ENCODE measurements around the gene FKBP6. TPM values are rescaled to one million over a fixed set of nuclear protein-coding genes. Genes with fewer than 3 reads are reported as not detected.

The FKBP6 gene
- total RNA-seq, 1 experiment from 2014 or later = 0.11 TPM

- Mint-ChIP-seq H3K9me3 (no peaks in the 10 kb centered on the region), H3K27me3 (ENCODE audit: low read depth) (no peaks in the 10 kb centered on the region; the same call in 1 of the 2 replicates), H3K27ac (peak overlapping the region; percentile 77; the same call in 1 of the 2 replicates), H3K4me3 (no peak overlapping the region), H3K4me1 (peaks cover 31% of the 10 kb centered on the region), H3K36me3 (no peaks in the 10 kb centered on the region)
- POLR2A ChIA-PET = interaction anchor here (0.6 to 1.0 kb wide), 5 partner anchors 9 to 175 kb away, joined by 3 to 8 read pairs (median 4); no protein-coding TSS in a partner anchor
- peak; percentile 80 for ATAC-seq
- TF ChIP-seq ZNF219 (CRISPR knock-in tag; IDR thresholded peaks at IDR 0.05; ENCODE audit: borderline replicate concordance) (no peak), ZNF423 (CRISPR knock-in tag; IDR thresholded peaks at IDR 0.05) (peak; percentile 61)
- CTCF ChIA-PET = interaction anchor here (0.6 to 3.4 kb wide), 6 partner anchors 9 to 83 kb away, joined by 3 to 26 read pairs (median 4); no protein-coding TSS in a partner anchor
- no peak for DNase-seq (ENCODE audit: low spot score)
Observed at GRCh38 chr7:73340514-73340913, 12.6 kb downstream of the FKBP6 start.

- CTCF ChIA-PET = interaction anchor here (0.6 to 3.4 kb wide), 21 partner anchors 9 to 245 kb away, joined by 3 to 26 read pairs (median 5); partner anchors contain the start of gene NSUN5
- no peak for ATAC-seq
- Mint-ChIP-seq H3K36me3 (no peaks in the 10 kb centered on the region), H3K4me3 (no peak overlapping the region), H3K27me3 (ENCODE audit: low read depth) (no peaks in the 10 kb centered on the region; the same call in 1 of the 2 replicates), H3K4me1 (peaks cover 40% of the 10 kb centered on the region), H3K27ac (no peak overlapping the region), H3K9me3 (no peaks in the 10 kb centered on the region)
- TF ChIP-seq PRRX2 (CRISPR knock-in tag; IDR thresholded peaks at IDR 0.05) (no peak), SMAD4 (CRISPR knock-in tag; IDR thresholded peaks at IDR 0.05) (no peak), ELF4 (CRISPR knock-in tag; IDR thresholded peaks at IDR 0.05; ENCODE audit: low read depth) (no peak), FOXK1 (CRISPR knock-in tag; IDR thresholded peaks at IDR 0.05) (no peak), CREM (CRISPR knock-in tag; IDR thresholded peaks at IDR 0.05) (no peak), ERG (CRISPR knock-in tag; IDR thresholded peaks at IDR 0.05) (no peak), IRF2 (CRISPR knock-in tag; IDR thresholded peaks at IDR 0.05; ENCODE audit: borderline replicate concordance, low read depth) (no peak), IRF1 (CRISPR knock-in tag; IDR thresholded peaks at IDR 0.05) (no peak), NFE2L1 (CRISPR knock-in tag; IDR thresholded peaks at IDR 0.05) (no peak), OVOL2 (CRISPR knock-in tag; IDR thresholded peaks at IDR 0.05; ENCODE audit: borderline replicate concordance) (no peak), ZBTB21 (CRISPR knock-in tag; IDR thresholded peaks at IDR 0.05; ENCODE audit: borderline replicate concordance) (no peak)
- no peak for DNase-seq (ENCODE audit: low spot score)
- POLR2A ChIA-PET = interaction anchor here (0.8 kb wide), 1 partner anchor 17 kb away, joined by 3 read pairs; no protein-coding TSS in a partner anchor
Observed at GRCh38 chr7:73341877-73342276, 13.9 kb downstream of the FKBP6 start.

- H3K36me3 Mint-ChIP-seq = no peaks in the 10 kb centered on the region
- H3K27ac Mint-ChIP-seq = peak overlapping the region; percentile 5
- H3K4me3 Mint-ChIP-seq = no peak overlapping the region
- ChIA-PET CTCF (interaction anchor here (0.6 to 3.4 kb wide), 21 partner anchors 9 to 244 kb away, joined by 3 to 22 read pairs (median 4); partner anchors contain the start of gene NSUN5), POLR2A (interaction anchor here (0.8 kb wide), 1 partner anchor 18 kb away, joined by 3 read pairs; no protein-coding TSS in a partner anchor)
- no peaks in the 10 kb centered on the region for H3K9me3 Mint-ChIP-seq
- ATAC-seq = peak; percentile 69
- DNase-seq (ENCODE audit: low spot score) = no peak
- no peaks in the 10 kb centered on the region; the same call in 1 of the 2 replicates for H3K27me3 Mint-ChIP-seq (ENCODE audit: low read depth)
- peaks cover 40% of the 10 kb centered on the region for H3K4me1 Mint-ChIP-seq
- TF ChIP-seq PREB (CRISPR knock-in tag; IDR thresholded peaks at IDR 0.05; ENCODE audit: borderline replicate concordance) (no peak), CREB1 (CRISPR knock-in tag; IDR thresholded peaks at IDR 0.05) (no peak), GABPB1 (CRISPR knock-in tag; IDR thresholded peaks at IDR 0.05) (peak; percentile 49; the same call in 1 of the 2 replicates), ETV6 (CRISPR knock-in tag; IDR thresholded peaks at IDR 0.05) (no peak), MAX (CRISPR knock-in tag; IDR thresholded peaks at IDR 0.05) (peak; percentile 39; the same call in 1 of the 2 replicates), USF1 (CRISPR knock-in tag; IDR thresholded peaks at IDR 0.05) (no peak), JAZF1 (CRISPR knock-in tag; IDR thresholded peaks at IDR 0.05) (no peak), ZNF396 (CRISPR knock-in tag; IDR thresholded peaks at IDR 0.05; ENCODE audit: borderline replicate concordance) (no peak), MXD4 (CRISPR knock-in tag; IDR thresholded peaks at IDR 0.05; ENCODE audit: borderline replicate concordance) (no peak), ERG (CRISPR knock-in tag; IDR thresholded peaks at IDR 0.05) (no peak), IRF1 (CRISPR knock-in tag; IDR thresholded peaks at IDR 0.05) (no peak), ZNF219 (CRISPR knock-in tag; IDR thresholded peaks at IDR 0.05; ENCODE audit: borderline replicate concordance) (no peak), IRF2 (CRISPR knock-in tag; IDR thresholded peaks at IDR 0.05; ENCODE audit: borderline replicate concordance, low read depth) (no peak)
Observed at GRCh38 chr7:73342645-73343044, 14.7 kb downstream of the FKBP6 start.

All from WTC11 (cell line).